ENCODE data around the gene WASF3.
A peak's percentile ranks its signal among the peaks of the same experiment; 100 is the strongest.

WASF3 gene

GRCh38 chr13:26688980-26689379, 131.5 kb downstream of the WASF3 start:
- DNase-seq, result no peak

- DNase-seq, result no peak
These were observed 136.4 kb downstream of the WASF3 start for GRCh38 chr13:26693749-26694463.

- no peak for DNase-seq
These were observed 137.3 kb downstream of the WASF3 start for GRCh38 chr13:26694609-26695359.

- DNase-seq, result no peak
These were observed 137.8 kb downstream of the WASF3 start for GRCh38 chr13:26695360-26695705.

GRCh38 chr13:26695891-26696311, 138.4 kb downstream of the WASF3 start:
- DNase-seq, result no peak

GRCh38 chr13:26697069-26697955, 139.8 kb downstream of the WASF3 start:
- DNase-seq, result no peak

- peak; percentile 82 for DNase-seq
These were observed 141.1 kb downstream of the WASF3 start for GRCh38 chr13:26698392-26699196.

- no peak for DNase-seq
These were observed 141.7 kb downstream of the WASF3 start for GRCh38 chr13:26699197-26699490.

- no peak for DNase-seq
These were observed 148.1 kb downstream of the WASF3 start for GRCh38 chr13:26705536-26705935.

GRCh38 chr13:26706381-26706780, 148.9 kb downstream of the WASF3 start:
- DNase-seq, result no peak

- peak; percentile 83 for DNase-seq
These were observed 149.9 kb downstream of the WASF3 start for GRCh38 chr13:26707122-26708006.

- DNase-seq, result no peak
These were observed 150.5 kb downstream of the WASF3 start for GRCh38 chr13:26708007-26708297.

- DNase-seq, result no peak
These were observed 152.0 kb downstream of the WASF3 start for GRCh38 chr13:26709461-26709860.

- DNase-seq, result no peak
These were observed 152.7 kb downstream of the WASF3 start for GRCh38 chr13:26710166-26710565.

GRCh38 chr13:26711211-26711610, 153.7 kb downstream of the WASF3 start:
- no peak for DNase-seq

- no peak for DNase-seq
These were observed 155.9 kb downstream of the WASF3 start for GRCh38 chr13:26713341-26713740.

- no peak for DNase-seq
These were observed 159.5 kb downstream of the WASF3 start for GRCh38 chr13:26716984-26717383.

GRCh38 chr13:26718146-26718545, 160.7 kb downstream of the WASF3 start:
- no peak for DNase-seq

- no peak for DNase-seq
These were observed 161.4 kb downstream of the WASF3 start for GRCh38 chr13:26718872-26719271.

- peak; percentile 98 for DNase-seq
These were observed 162.0 kb downstream of the WASF3 start for GRCh38 chr13:26719356-26719945.

GRCh38 chr13:26721251-26722121, 164.0 kb downstream of the WASF3 start:
- DNase-seq, result peak; percentile 91

Measured in NCI-H146 (cell line).